ENCODE results near the gene RCE1. TPM values are rescaled to one million over a fixed set of nuclear protein-coding genes. Genes with fewer than 3 reads are reported as not detected.

RCE1 gene
- total and polyA plus RNA-seq, 2 experiments from 2014 or later, result 19.8 to 41.4 TPM

GRCh38 chr11:66870616-66871520, 27.6 kb downstream of the RCE1 start:
- H3K36me3 ChIP-seq (replicated peaks; ENCODE audit: insufficient read depth, low read depth), result no peaks in the 10 kb centered on the region
- no peak for TF ChIP-seq CTCF (IDR thresholded peaks at IDR 0.05; ENCODE audit: poor library complexity)
- TF ChIP-seq EZH2 (IDR thresholded peaks at IDR 0.05; ENCODE audit: borderline replicate concordance), result no peak
- TF ChIP-seq EZH2phosphoT487 (IDR thresholded peaks at IDR 0.05; ENCODE audit: low read depth, severe bottlenecking, unreplicated experiment), result no peak
- H2AFZ ChIP-seq, result no peak overlapping the region
- H3K4me3 ChIP-seq, result no peak overlapping the region
- WGBS (ENCODE audit: low lambda C conversion rate, missing lambda C conversion rate), result 95% methylated on average over 36 of the region's 39 CpGs
- H3K4me2 ChIP-seq, result no peak overlapping the region
- H3K4me1 ChIP-seq (ENCODE audit: insufficient read depth), result no peaks in the 10 kb centered on the region
- no peaks in the 10 kb centered on the region for H3K9me3 ChIP-seq (ENCODE audit: low read depth)
- H3K27me3 ChIP-seq, result no peaks in the 10 kb centered on the region
- H4K20me1 ChIP-seq (ENCODE audit: insufficient read depth, poor library complexity, severe bottlenecking), result no peaks in the 10 kb centered on the region
- DNase-seq (ENCODE audit: low spot score), result no peak
- no peak overlapping the region for H3K27ac ChIP-seq
- H3K9me2 ChIP-seq (replicated peaks; ENCODE audit: insufficient read depth), result no peaks in the 10 kb centered on the region
- H3K79me2 ChIP-seq, result no peaks in the 10 kb centered on the region

DNA sequence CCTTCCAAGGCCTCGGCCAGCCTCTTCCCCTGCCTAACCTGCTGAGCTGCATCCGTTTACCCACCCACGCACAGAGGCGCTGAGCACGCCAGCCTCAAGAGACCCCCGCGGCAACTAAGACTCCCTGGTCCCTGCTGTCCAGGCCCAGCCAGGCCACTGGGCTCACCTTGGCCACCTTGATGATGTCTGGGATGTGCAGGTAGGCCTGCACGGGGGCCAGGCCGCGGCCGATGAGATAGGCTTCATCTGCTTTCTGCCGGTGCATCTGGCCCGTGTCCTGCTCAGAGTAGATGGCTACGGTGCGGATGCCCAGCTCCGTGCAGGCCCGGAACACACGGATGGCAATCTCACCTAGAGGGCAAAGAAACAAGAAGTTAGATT, 28.3 kb downstream of the RCE1 start:
- DNase-seq (ENCODE audit: low spot score), result no peak
- Histone ChIP-seq H3K9me2 (replicated peaks; ENCODE audit: insufficient read depth) (no peaks in the 10 kb centered on the region), H3K9me3 (ENCODE audit: low read depth) (no peaks in the 10 kb centered on the region), H3K36me3 (replicated peaks; ENCODE audit: insufficient read depth, low read depth) (no peaks in the 10 kb centered on the region), H3K4me3 (no peak overlapping the region), H2AFZ (no peak overlapping the region), H4K20me1 (ENCODE audit: insufficient read depth, poor library complexity, severe bottlenecking) (no peaks in the 10 kb centered on the region), H3K27me3 (no peaks in the 10 kb centered on the region), H3K27ac (no peak overlapping the region), H3K4me1 (ENCODE audit: insufficient read depth) (no peaks in the 10 kb centered on the region), H3K79me2 (no peaks in the 10 kb centered on the region), H3K4me2 (no peak overlapping the region)
- TF ChIP-seq CTCF (IDR thresholded peaks at IDR 0.05; ENCODE audit: poor library complexity) (no peak), EZH2phosphoT487 (IDR thresholded peaks at IDR 0.05; ENCODE audit: low read depth, severe bottlenecking, unreplicated experiment) (no peak), EZH2 (IDR thresholded peaks at IDR 0.05; ENCODE audit: borderline replicate concordance) (no peak)
- 97% methylated on average over 18 of the region's 18 CpGs for WGBS (ENCODE audit: low lambda C conversion rate, missing lambda C conversion rate)

DNA sequence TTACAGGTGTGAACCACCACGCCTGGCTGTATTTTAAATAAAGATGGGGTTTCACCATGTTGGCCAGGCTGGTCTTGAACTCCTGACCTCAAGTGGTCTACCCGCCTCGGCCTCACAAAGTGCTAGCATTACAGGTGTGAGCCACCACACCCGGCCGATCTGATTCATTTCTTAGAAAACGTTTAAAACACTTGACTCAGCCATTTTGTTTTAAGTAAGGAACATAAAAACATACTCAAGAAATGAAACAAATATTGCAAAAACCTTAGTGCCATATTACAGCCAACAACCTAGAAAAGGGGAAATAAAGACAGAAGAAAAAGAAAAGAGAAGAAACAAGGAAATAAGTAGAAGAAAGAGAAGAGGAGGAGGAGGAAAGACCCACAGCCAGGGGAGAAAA, 31.0 kb downstream of the RCE1 start:
- TF ChIP-seq CTCF (IDR thresholded peaks at IDR 0.05; ENCODE audit: poor library complexity) (no peak), EZH2 (IDR thresholded peaks at IDR 0.05; ENCODE audit: borderline replicate concordance) (no peak), EZH2phosphoT487 (IDR thresholded peaks at IDR 0.05; ENCODE audit: low read depth, severe bottlenecking, unreplicated experiment) (no peak)
- Histone ChIP-seq H4K20me1 (ENCODE audit: insufficient read depth, poor library complexity, severe bottlenecking) (no peaks in the 10 kb centered on the region), H3K36me3 (replicated peaks; ENCODE audit: insufficient read depth, low read depth) (no peaks in the 10 kb centered on the region), H3K27me3 (no peaks in the 10 kb centered on the region), H2AFZ (no peak overlapping the region), H3K79me2 (no peaks in the 10 kb centered on the region), H3K4me2 (no peak overlapping the region), H3K9me2 (replicated peaks; ENCODE audit: insufficient read depth) (no peaks in the 10 kb centered on the region), H3K9me3 (ENCODE audit: low read depth) (no peaks in the 10 kb centered on the region), H3K27ac (no peak overlapping the region), H3K4me3 (no peak overlapping the region), H3K4me1 (ENCODE audit: insufficient read depth) (peaks cover 13% of the 10 kb centered on the region)
- 94% methylated on average over 6 of the region's 6 CpGs for WGBS (ENCODE audit: low lambda C conversion rate, missing lambda C conversion rate)
- DNase-seq (ENCODE audit: low spot score), result no peak
